Esophagus muscularis mucosa (tissue), 4 donors: ENCODE data around the gene SNRPD2. TPM values are rescaled to one million over a fixed set of nuclear protein-coding genes. Genes with fewer than 3 reads are reported as not detected.

Experiments
- DNase-seq: peaks from one replicate; pipeline ENCODE4 v3.0.0-alpha.2; 2017; ENCODE audit errors: extremely low spot score
- H3K27ac ChIP-seq, 4 donors: fragments of 200-600 bp; sonication (generic); replicated peaks in 1 of 4; 1 replicate in 3 of 4; 2 replicates in 1 of 4; pipeline ENCODE4 v1.5.1; 2016 to 2019; ENCODE audit warnings: mild to moderate bottlenecking in 1 of 4
- H3K27me3 ChIP-seq, 4 donors: fragments of 200-600 bp; sonication (generic); one replicate each; pipeline versions ENCODE4 v1.5.1 to v1.6.0; 2016 to 2019
- H3K36me3 ChIP-seq, 4 donors: fragments of 200-600 bp; sonication (generic); one replicate each; pipeline ENCODE4 v1.5.1; 2016 to 2019
- H3K4me1 ChIP-seq, 4 donors: fragments of 200-600 bp; sonication (generic); one replicate each; pipeline ENCODE4 v1.5.1; 2016 to 2019
- H3K4me3 ChIP-seq, 4 donors: fragments of 200-600 bp; sonication (generic); 1 replicate in 2 of 4; 2 replicates in 2 of 4; pipeline ENCODE4 v1.5.1; 2016 to 2019; ENCODE audit warnings: mild to moderate bottlenecking in 4 of 4, moderate library complexity in 1 of 4
- H3K9me3 ChIP-seq, 4 donors: fragments of 200-600 bp; sonication (generic); 1 replicate in 3 of 4; 2 replicates in 1 of 4; pipeline ENCODE4 v1.5.1; 2016 to 2019
- CTCF ChIP-seq, 3 experiments: fragments of 200-600 bp in 2 of 3; fragments of 450-650 bp in 1 of 3; sonication (generic) in 2 of 3; IDR thresholded peaks; one replicate each; pipeline ENCODE4 v1.5.1; 2017 to 2019; ENCODE audit warnings: antibody characterized with exemption in 3 of 3, mild to moderate bottlenecking in 2 of 3, moderate library complexity in 1 of 3
- EP300 ChIP-seq: sonication (generic); formaldehyde crosslinking; IDR thresholded peaks from one replicate; pipeline ENCODE4 v1.6.1; 2017; ENCODE audit warnings: antibody characterized with exemption
- POLR2A ChIP-seq: fragments of 450-650 bp; IDR thresholded peaks from one replicate; pipeline ENCODE4 v1.6.1; 2017; ENCODE audit warnings: antibody characterized with exemption, moderate library complexity, mild to moderate bottlenecking, low read depth
- POLR2AphosphoS5 ChIP-seq, 2 donors: sonication (generic); formaldehyde crosslinking; IDR thresholded peaks; one replicate each; pipeline ENCODE4 v1.6.1; 2017; ENCODE audit warnings: antibody characterized with exemption in 2 of 2
- WGBS: methylation state at CpG from one replicate; pipeline ENCODE4 v1.1.5; 2018; 5-methylcytosine and 5-hydroxymethylcytosine counted together
- intact Hi-C: fragments of 100-400 bp; cut with DNase I; formaldehyde crosslinking; loops from one replicate; pipeline ENCODE4 v1.15.1; 2023
- total RNA-seq, 4 donors: library from RNA; depleted of rRNA; stranded (reverse); fragments of >200 nt; gene quantifications; one replicate each; pipeline versions ENCODE4 v1.1.0 to v1.2.1, GENCODE V29; 2016

Gene SNRPD2
- total RNA-seq, 4 donors from 2014 or later = 107 to 167 (median 139) TPM

GRCh38 chr19:45657520-45658167 lies 34.1 kb downstream of the SNRPD2 start:
- Histone ChIP-seq H3K36me3 (no peaks in the 10 kb centered on the region), H3K4me1 (no peaks in the 10 kb centered on the region), H3K27ac (no peak overlapping the region), H3K4me3 (no peak overlapping the region), H3K9me3 (no peaks in the 10 kb centered on the region), H3K27me3 (peaks cover 0 to 43% (median 0%) of the 10 kb centered on the region in 4 donors)
- intact Hi-C loops = no loop called here
- WGBS = 44% methylated on average over 14 of the region's 14 CpGs
- no peak for DNase-seq
- no peak for TF ChIP-seq EP300
- no peak for TF ChIP-seq POLR2AphosphoS5 (IDR thresholded peaks at IDR 0.05)
- TF ChIP-seq CTCF (IDR thresholded peaks at IDR 0.05) = no peak
- no peak for TF ChIP-seq POLR2A

- no peaks in the 10 kb centered on the region for H3K4me1 ChIP-seq
- no peak for DNase-seq
- no peaks in the 10 kb centered on the region for H3K36me3 ChIP-seq
- no peak overlapping the region for H3K27ac ChIP-seq
- 71% methylated on average over 3 of the region's 3 CpGs for WGBS
- H3K9me3 ChIP-seq = no peaks in the 10 kb centered on the region
- H3K4me3 ChIP-seq = no peak overlapping the region
- peaks cover 0 to 28% (median 0%) of the 10 kb centered on the region in 4 donors for H3K27me3 ChIP-seq
- intact Hi-C loops = no loop called here
- TF ChIP-seq POLR2A (no peak), POLR2AphosphoS5 (IDR thresholded peaks at IDR 0.05) (no peak), CTCF (IDR thresholded peaks at IDR 0.05) (no peak), EP300 (no peak)
These were observed 36.7 kb downstream of the SNRPD2 start for GRCh38 chr19:45655073-45655472.

GRCh38 chr19:45653634-45654033 lies 38.1 kb downstream of the SNRPD2 start:
- no peak for DNase-seq
- H3K4me1 ChIP-seq = no peaks in the 10 kb centered on the region
- WGBS = 47% methylated on average over 5 of the region's 5 CpGs
- TF ChIP-seq POLR2A (no peak), EP300 (no peak), POLR2AphosphoS5 (IDR thresholded peaks at IDR 0.05) (no peak)
- no peak overlapping the region for H3K4me3 ChIP-seq
- H3K27me3 ChIP-seq = peaks cover 0 to 26% (median 0%) of the 10 kb centered on the region in 4 donors
- intact Hi-C loops = no loop called here
- H3K9me3 ChIP-seq = no peaks in the 10 kb centered on the region
- no peak overlapping the region for H3K27ac ChIP-seq
- no peaks in the 10 kb centered on the region for H3K36me3 ChIP-seq

GRCh38 chr19:45650722-45651121 lies 41.0 kb downstream of the SNRPD2 start:
- H3K9me3 ChIP-seq = no peaks in the 10 kb centered on the region
- no peaks in the 10 kb centered on the region for H3K36me3 ChIP-seq
- WGBS = 65% methylated on average over 3 of the region's 3 CpGs
- no peak for DNase-seq
- peaks cover 6 to 8% (median 7%) of the 10 kb centered on the region in 4 donors for H3K4me1 ChIP-seq
- no peak overlapping the region for H3K4me3 ChIP-seq
- TF ChIP-seq EP300 (no peak), CTCF (IDR thresholded peaks at IDR 0.05) (no peak), POLR2AphosphoS5 (IDR thresholded peaks at IDR 0.05) (no peak), POLR2A (no peak)
- no peak overlapping the region for H3K27ac ChIP-seq
- intact Hi-C loops = no loop called here
- peaks cover 0 to 30% (median 3%) of the 10 kb centered on the region in 4 donors for H3K27me3 ChIP-seq

- peak overlapping the region; percentile 38 to 52 (median 46) for H3K4me3 ChIP-seq
- intact Hi-C loops = no loop called here
- 15% methylated on average over 9 of the region's 9 CpGs for WGBS
These were observed 45.4 kb downstream of the SNRPD2 start for GRCh38 chr19:45646345-45646698.

More at GRCh38 chr19:45646345-45646698, 45.4 kb downstream of the SNRPD2 start:
- DNase-seq = no peak
- Histone ChIP-seq H3K27ac (no peak overlapping the region), H3K4me1 (peaks cover 18 to 40% (median 39%) of the 10 kb centered on the region in 4 donors), H3K27me3 (peaks cover 0 to 56% (median 12%) of the 10 kb centered on the region in 4 donors), H3K9me3 (no peaks in the 10 kb centered on the region), H3K36me3 (no peaks in the 10 kb centered on the region)
- no peak for TF ChIP-seq POLR2A
- TF ChIP-seq POLR2AphosphoS5 (IDR thresholded peaks at IDR 0.05) = no peak
- no peak for TF ChIP-seq CTCF (IDR thresholded peaks at IDR 0.05)
- no peak for TF ChIP-seq EP300
